Measurements from ENCODE around the gene GPS1.

Gene GPS1

GRCh38 chr17:82085931-82086764 lies 34.5 kb downstream of the GPS1 start:
- Histone ChIP-seq H3K9ac (ENCODE audit: low read depth, low read length) (no peak overlapping the region), H2AFZ (ENCODE audit: low read depth, low read length) (no peak overlapping the region), H3K27me3 (ENCODE audit: insufficient read depth, low read length, poor library complexity) (no peaks in the 10 kb centered on the region), H3K79me2 (ENCODE audit: insufficient read depth, low read length) (peaks cover 8% of the 10 kb centered on the region; the same call in 1 of the 2 replicates), H3K4me2 (ENCODE audit: insufficient read depth, low read length) (no peak overlapping the region), H3K9me3 (ENCODE audit: insufficient read depth, low read length, severe bottlenecking) (no peaks in the 10 kb centered on the region), H3K4me1 (ENCODE audit: insufficient read depth, low read length) (no peaks in the 10 kb centered on the region), H3K4me3 (ENCODE audit: low read depth in 1 of 2, low read length in 2 of 2) (no peak overlapping the region), H3K36me3 (ENCODE audit: insufficient read depth, low read length) (peaks cover 98% of the 10 kb centered on the region), H4K20me1 (ENCODE audit: insufficient read depth, low read length) (peaks cover 81% of the 10 kb centered on the region), H3K27ac (ENCODE audit: low read length) (no peak overlapping the region)
- ATAC-seq (ENCODE audit: insufficient read depth, low read depth) (no peak), DNase-seq (no peak)
- no peak for TF ChIP-seq CTCF (IDR thresholded peaks at IDR 0.05; ENCODE audit: borderline replicate concordance, extremely low read depth, low read length, poor library complexity, severe bottlenecking)

GRCh38 chr17:82086941-82087906 lies 35.5 kb downstream of the GPS1 start:
- TF ChIP-seq EZH2 (IDR thresholded peaks at IDR 0.05; ENCODE audit: borderline replicate concordance, low read depth, low read length, severe bottlenecking) = no peak
- no peak for TF ChIP-seq CTCF (IDR thresholded peaks at IDR 0.05; ENCODE audit: borderline replicate concordance, extremely low read depth, low read length, poor library complexity, severe bottlenecking)
- no peak for ATAC-seq (ENCODE audit: insufficient read depth, low read depth)
- H4K20me1 ChIP-seq (ENCODE audit: insufficient read depth, low read length) = peaks cover 82% of the 10 kb centered on the region
- peaks cover 14% of the 10 kb centered on the region; the same call in 1 of the 2 replicates for H3K79me2 ChIP-seq (ENCODE audit: insufficient read depth, low read length)
- H3K4me3 ChIP-seq (ENCODE audit: low read depth in 1 of 2, low read length in 2 of 2) = no peak overlapping the region
- no peaks in the 10 kb centered on the region for H3K27me3 ChIP-seq (ENCODE audit: insufficient read depth, low read length, poor library complexity)
- H2AFZ ChIP-seq (ENCODE audit: low read depth, low read length) = no peak overlapping the region
- no peak overlapping the region for H3K9ac ChIP-seq (ENCODE audit: low read depth, low read length)
- no peak overlapping the region for H3K4me2 ChIP-seq (ENCODE audit: insufficient read depth, low read length)
- no peak for DNase-seq
- peaks cover 100% of the 10 kb centered on the region for H3K36me3 ChIP-seq (ENCODE audit: insufficient read depth, low read length)
- H3K27ac ChIP-seq (ENCODE audit: low read length) = no peak overlapping the region
- no peaks in the 10 kb centered on the region for H3K9me3 ChIP-seq (ENCODE audit: insufficient read depth, low read length, severe bottlenecking)
- H3K4me1 ChIP-seq (ENCODE audit: insufficient read depth, low read length) = no peaks in the 10 kb centered on the region

- Histone ChIP-seq H2AFZ (ENCODE audit: low read depth, low read length) (no peak overlapping the region), H3K4me3 (ENCODE audit: low read depth in 1 of 2, low read length in 2 of 2) (no peak overlapping the region), H4K20me1 (ENCODE audit: insufficient read depth, low read length) (peaks cover 78% of the 10 kb centered on the region), H3K36me3 (ENCODE audit: insufficient read depth, low read length) (peaks cover 100% of the 10 kb centered on the region), H3K4me1 (ENCODE audit: insufficient read depth, low read length) (no peaks in the 10 kb centered on the region), H3K9ac (ENCODE audit: low read depth, low read length) (no peak overlapping the region), H3K9me3 (ENCODE audit: insufficient read depth, low read length, severe bottlenecking) (no peaks in the 10 kb centered on the region), H3K27ac (ENCODE audit: low read length) (no peak overlapping the region), H3K27me3 (ENCODE audit: insufficient read depth, low read length, poor library complexity) (no peaks in the 10 kb centered on the region), H3K4me2 (ENCODE audit: insufficient read depth, low read length) (no peak overlapping the region), H3K79me2 (ENCODE audit: insufficient read depth, low read length) (peaks cover 23% of the 10 kb centered on the region)
- TF ChIP-seq EZH2 (IDR thresholded peaks at IDR 0.05; ENCODE audit: borderline replicate concordance, low read depth, low read length, severe bottlenecking) (no peak), CTCF (IDR thresholded peaks at IDR 0.05; ENCODE audit: borderline replicate concordance, extremely low read depth, low read length, poor library complexity, severe bottlenecking) (no peak)
- ATAC-seq (ENCODE audit: insufficient read depth, low read depth) = no peak
- no peak for DNase-seq
Measured at GRCh38 chr17:82087961-82088837, 36.5 kb downstream of the GPS1 start.
